ENCODE data around the gene DCANP1. TPM values are rescaled to one million over a fixed set of nuclear protein-coding genes. Genes with fewer than 3 reads are reported as not detected.

The DCANP1 gene
- total and polyA plus RNA-seq, 2 of the 13 experiments (the other 11 are each of a cell fraction or from before 2014, with no cell fraction given), result not detected

- TF ChIP-seq ZBTB7A (CRISPR knock-in tag; IDR thresholded peaks at IDR 0.05), result peak; percentile 76; the same call in 1 of the 2 replicates
- no peak for TF ChIP-seq ATM (IDR thresholded peaks at IDR 0.05; ENCODE audit: borderline replicate concordance)
- TF ChIP-seq NCOA5 (CRISPR knock-in tag; IDR thresholded peaks at IDR 0.05), result no peak
- no peak for TF ChIP-seq ZNF879 (CRISPR knock-in tag; IDR thresholded peaks at IDR 0.05)
- no peak for TF ChIP-seq CREB3 (CRISPR knock-in tag; IDR thresholded peaks at IDR 0.05)
- no peak for TF ChIP-seq FLYWCH1 (CRISPR knock-in tag; IDR thresholded peaks at IDR 0.05)
- TF ChIP-seq FOXK2 (IDR thresholded peaks at IDR 0.05), result no peak
- TF ChIP-seq ZNF333 (CRISPR knock-in tag; IDR thresholded peaks at IDR 0.05; ENCODE audit: borderline replicate concordance), result no peak
- TF ChIP-seq ZNF616 (CRISPR knock-in tag; IDR thresholded peaks at IDR 0.05; ENCODE audit: low read depth), result no peak
- TF ChIP-seq ZNF816 (CRISPR knock-in tag; IDR thresholded peaks at IDR 0.05; ENCODE audit: borderline replicate concordance), result no peak
- TF ChIP-seq ZNF558 (CRISPR knock-in tag; IDR thresholded peaks at IDR 0.05; ENCODE audit: borderline replicate concordance), result no peak
- no peak for TF ChIP-seq TEF (CRISPR knock-in tag; IDR thresholded peaks at IDR 0.05)
- no peak for TF ChIP-seq ZNF878 (CRISPR knock-in tag; IDR thresholded peaks at IDR 0.05)
- TF ChIP-seq GTF2F1 (IDR thresholded peaks at IDR 0.05; ENCODE audit: low read length), result no peak
- peak; percentile 95; the same call in 1 of the 2 replicates for TF ChIP-seq ZNF292 (CRISPR knock-in tag; IDR thresholded peaks at IDR 0.05; ENCODE audit: borderline replicate concordance, low read depth)
- no peak for TF ChIP-seq POLR2G (IDR thresholded peaks at IDR 0.05; ENCODE audit: low read depth, low read length)
- TF ChIP-seq ZNF430 (CRISPR knock-in tag; IDR thresholded peaks at IDR 0.05), result peak; percentile 52; the same call in 1 of the 2 replicates
- TF ChIP-seq ARNTL (CRISPR knock-in tag; IDR thresholded peaks at IDR 0.05), result peak; percentile 85
- TF ChIP-seq PTBP1 (IDR thresholded peaks at IDR 0.05; ENCODE audit: low read depth, low read length, poor library complexity, severe bottlenecking), result no peak
- TF ChIP-seq ZNF225 (CRISPR knock-in tag; IDR thresholded peaks at IDR 0.05), result no peak
- no peak for TF ChIP-seq ZBTB21 (CRISPR knock-in tag; IDR thresholded peaks at IDR 0.05)
- TF ChIP-seq DPF2 (CRISPR knock-in tag; IDR thresholded peaks at IDR 0.05; ENCODE audit: borderline replicate concordance, low read depth), result peak; percentile 79
- TF ChIP-seq ATAD3A (CRISPR knock-in tag; IDR thresholded peaks at IDR 0.05), result no peak
- TF ChIP-seq ZNF841 (CRISPR knock-in tag; IDR thresholded peaks at IDR 0.05; ENCODE audit: borderline replicate concordance), result no peak
- TF ChIP-seq ZNF512 (CRISPR knock-in tag; IDR thresholded peaks at IDR 0.05), result no peak
- TF ChIP-seq HMG20A (CRISPR knock-in tag; IDR thresholded peaks at IDR 0.05; ENCODE audit: borderline replicate concordance), result peak; percentile 87
- peak; percentile 64; the same call in 1 of the 2 replicates for TF ChIP-seq ZBTB7B (CRISPR knock-in tag; IDR thresholded peaks at IDR 0.05)
- TF ChIP-seq PHF21A (CRISPR knock-in tag; IDR thresholded peaks at IDR 0.05), result peak; percentile 49; the same call in 1 of the 2 replicates
- TF ChIP-seq ZFP36L2 (CRISPR knock-in tag; IDR thresholded peaks at IDR 0.05), result no peak
- TF ChIP-seq MED8 (CRISPR knock-in tag; IDR thresholded peaks at IDR 0.05; ENCODE audit: insufficient replicate concordance), result no peak
- TF ChIP-seq ZNF354B (CRISPR knock-in tag; IDR thresholded peaks at IDR 0.05), result no peak
- no peak; the same call in 1 of the 2 replicates for TF ChIP-seq EHMT2 (IDR thresholded peaks at IDR 0.05; ENCODE audit: borderline replicate concordance, low read depth, low read length)
These were observed 35.3 kb upstream of the DCANP1 start (continued) for GRCh38 chr5:135482381-135482933.

Data from HepG2 (cell line).